RWPE1 (cell line): Measurements from ENCODE around the gene SF3B3.
A peak's percentile ranks its signal among the peaks of the same experiment; 100 is the strongest.

Experiments
- CTCF ChIA-PET: fragments of 350-600 bp; sonication (Branson Sonifier 250); formaldehyde crosslinking; extraction: SDS; loops from one replicate; lab custom pipeline; 2021; lab: Yijun Ruan, JAX
- POLR2A ChIA-PET: fragments of 400-600 bp; formaldehyde crosslinking; extraction: SDS; loops from one replicate; lab custom pipeline; 2020; ENCODE audit warnings: antibody characterized with exemption; ENCODE audit not compliant: low non-redundant PET; lab: Yijun Ruan, JAX
- DNase-seq: peaks from one replicate; pipeline ENCODE4 v3.0.0; 2012; ENCODE audit warnings: low spot score
- H3K27ac ChIP-seq: fragments of 450-650 bp; 2 replicates; pipeline ENCODE4 v1.5.1; 2017
- CTCF ChIP-seq: fragments of 450-650 bp; conservative IDR thresholded peaks from 2 replicates; pipeline ENCODE4 v1.5.1; 2017; ENCODE audit warnings: low read depth, mild to moderate bottlenecking

SF3B3 gene

GRCh38 chr16:70590722-70591415 lies 67.3 kb downstream of the SF3B3 start:
- POLR2A ChIA-PET = interaction anchor here (0.5 kb wide), 1 partner anchor 14 kb away, joined by 3 read pairs; no protein-coding TSS in a partner anchor

GRCh38 chr16:70591615-70592014 lies 68.0 kb downstream of the SF3B3 start:
- TF ChIP-seq CTCF = no peak
- ChIA-PET POLR2A (interaction anchor here (0.5 kb wide), 1 partner anchor 15 kb away, joined by 3 read pairs; no protein-coding TSS in a partner anchor), CTCF (interaction anchor here (0.6 kb wide), 1 partner anchor 153 kb away, joined by 3 read pairs; no protein-coding TSS in a partner anchor)

More at GRCh38 chr16:70590722-70591415, 67.3 kb downstream of the SF3B3 start:
- no peak for TF ChIP-seq CTCF
- DNase-seq = no peak
- no peak overlapping the region for H3K27ac ChIP-seq
- CTCF ChIA-PET = interaction anchor here (0.5 to 0.6 kb wide), 2 partner anchors 44 to 1138 kb away, joined by 3 read pairs; no protein-coding TSS in a partner anchor

GRCh38 chr16:70592106-70592571 lies 68.5 kb downstream of the SF3B3 start:
- no peak for DNase-seq
- no peak for TF ChIP-seq CTCF
- CTCF ChIA-PET = interaction anchor here (0.6 to 0.9 kb wide), 3 partner anchors 23 to 167 kb away, joined by 3 to 4 read pairs (median 3); no protein-coding TSS in a partner anchor
- POLR2A ChIA-PET = no interaction called here
- H3K27ac ChIP-seq = no peak overlapping the region

More at GRCh38 chr16:70591615-70592014, 68.0 kb downstream of the SF3B3 start:
- H3K27ac ChIP-seq = no peak overlapping the region
- no peak for DNase-seq

- no peak overlapping the region for H3K27ac ChIP-seq
- TF ChIP-seq CTCF = no peak
- ChIA-PET CTCF (interaction anchor here (0.6 kb wide), 1 partner anchor 35 kb away, joined by 6 read pairs; no protein-coding TSS in a partner anchor), POLR2A (no interaction called here)
- DNase-seq = no peak
These were observed 69.9 kb downstream of the SF3B3 start for GRCh38 chr16:70593544-70593943.

GRCh38 chr16:70594569-70594968 lies 71.0 kb downstream of the SF3B3 start:
- no peak for DNase-seq
- ChIA-PET CTCF (interaction anchor here (1.0 kb wide), 1 partner anchor 13 kb away, joined by 3 read pairs; no protein-coding TSS in a partner anchor), POLR2A (no interaction called here)
- H3K27ac ChIP-seq = peak overlapping the region; percentile 22
- no peak for TF ChIP-seq CTCF

- no peak overlapping the region for H3K27ac ChIP-seq
These were observed 73.7 kb downstream of the SF3B3 start for GRCh38 chr16:70597135-70597835.

More at GRCh38 chr16:70597135-70597835, 73.7 kb downstream of the SF3B3 start:
- no peak for TF ChIP-seq CTCF
- CTCF ChIA-PET = interaction anchor here (0.6 kb wide), 1 partner anchor 9 kb away, joined by 3 read pairs; no protein-coding TSS in a partner anchor
- no peak for DNase-seq
- POLR2A ChIA-PET = no interaction called here
